HepG2 (cell line): ENCODE results near the gene FBXL12. TPM values are rescaled to one million over a fixed set of nuclear protein-coding genes. Genes with fewer than 3 reads are reported as not detected.

ENCODE experiments used
- ADNP ChIP-seq: sonication (generic); formaldehyde crosslinking; IDR thresholded peaks from 2 replicates; pipeline ENCODE4 v1.4.0; 2020; ENCODE audit warnings: missing genetic modification reagents
- GTF2F1 ChIP-seq: fragments of 150-350 bp; IDR thresholded peaks from 2 replicates; pipeline ENCODE4 v1.6.1; 2014; ENCODE audit warnings: low read length
- HNRNPLL ChIP-seq: fragments of 200-400 bp; formaldehyde crosslinking; IDR thresholded peaks from 2 replicates; pipeline ENCODE4 v1.6.1; 2017; ENCODE audit warnings: mild to moderate bottlenecking, low read depth, low read length; ENCODE audit not compliant: poor library complexity, severe bottlenecking
- HNRNPUL1 ChIP-seq: fragments of 200-400 bp; formaldehyde crosslinking; IDR thresholded peaks from 2 replicates; pipeline ENCODE4 v1.6.1; 2017; ENCODE audit warnings: low read depth, mild to moderate bottlenecking, low read length, moderate library complexity
- NR2F6 ChIP-seq, 2 experiments: IDR thresholded peaks; 2 replicates each; pipeline ENCODE4 v1.6.1; 2016; ENCODE audit warnings: antibody characterized with exemption in 1 of 2, mild to moderate bottlenecking in 1 of 2
- RBM39 ChIP-seq: fragments of 200-400 bp; formaldehyde crosslinking; IDR thresholded peaks from one replicate; pipeline ENCODE4 v1.6.1; 2018; ENCODE audit warnings: antibody characterized with exemption, mild to moderate bottlenecking, low read depth, low read length; ENCODE audit not compliant: poor library complexity, severe bottlenecking
- ZNF737 ChIP-seq: sonication (generic); formaldehyde crosslinking; IDR thresholded peaks from 2 replicates; pipeline ENCODE4 v1.5.0; 2020; ENCODE audit warnings: missing genetic modification reagents, mild to moderate bottlenecking, borderline replicate concordance
- ZNF768 ChIP-seq: sonication (generic); formaldehyde crosslinking; IDR thresholded peaks from 2 replicates; pipeline ENCODE4 v1.4.0; 2020; ENCODE audit warnings: missing genetic modification reagents
- polyA plus RNA-seq, 8 experiments: library from polyadenylated mRNA; depleted of rRNA in 3 of 8; stranded (reverse) in 7 of 8; unstranded in 1 of 8; fragments of >200 nt; fragmentation: Illumina TruSeq in 4 of 8; extraction: Trizol in 4 of 8; gene quantifications; 2 replicates each; pipeline versions ENCODE4 v1.2.1 to v1.2.3, GENCODE V29; 2011 to 2016; ENCODE audit warnings: low read depth in 4 of 8, missing spikeins in 1 of 8, mixed read lengths in 1 of 8; ENCODE audit not compliant: insufficient read depth in 1 of 8
- total RNA-seq, 5 experiments: library from RNA; depleted of rRNA; stranded (reverse); fragments of >200 nt; fragmentation: Illumina TruSeq; extraction: Trizol; gene quantifications; 2 replicates each; pipeline ENCODE4 v1.2.3, GENCODE V29; 2016; ENCODE audit warnings: low read depth in 1 of 5
- TF ChIP-seq, protein P1 (sequence below), 2 experiments: fragments of 450-650 bp in 1 of 2; sonication (generic) in 1 of 2; formaldehyde crosslinking in 1 of 2; IDR thresholded peaks; 2 replicates each; pipeline versions ENCODE4 v1.6.1 to v1.8.0; 2016 to 2022; ENCODE audit warnings: antibody characterized with exemption in 1 of 2, mild to moderate bottlenecking in 1 of 2, missing genetic modification reagents in 1 of 2
- TF ChIP-seq, protein P2 (sequence below): sonication (generic); formaldehyde crosslinking; IDR thresholded peaks from 2 replicates; pipeline ENCODE4 v1.8.0; 2022; ENCODE audit warnings: mild to moderate bottlenecking, missing genetic modification reagents, borderline replicate concordance
- TF ChIP-seq, protein P3 (sequence below): sonication (generic); formaldehyde crosslinking; IDR thresholded peaks from 2 replicates; pipeline ENCODE4 v1.4.0; 2020; ENCODE audit warnings: mild to moderate bottlenecking, low read depth, missing genetic modification reagents

Gene FBXL12
- total and polyA plus RNA-seq, 2 of the 13 experiments (the other 11 are each of a cell fraction or from before 2014, with no cell fraction given) = 20.4 to 23.1 TPM

GRCh38 chr19:9834726-9835506 is 16.0 kb upstream of the FBXL12 start, which contains the start of gene PIN1 (continued):
- TF ChIP-seq RBM39 = peak; percentile 82
- TF ChIP-seq GTF2F1 = no peak
- TF ChIP-seq, protein P1, sequence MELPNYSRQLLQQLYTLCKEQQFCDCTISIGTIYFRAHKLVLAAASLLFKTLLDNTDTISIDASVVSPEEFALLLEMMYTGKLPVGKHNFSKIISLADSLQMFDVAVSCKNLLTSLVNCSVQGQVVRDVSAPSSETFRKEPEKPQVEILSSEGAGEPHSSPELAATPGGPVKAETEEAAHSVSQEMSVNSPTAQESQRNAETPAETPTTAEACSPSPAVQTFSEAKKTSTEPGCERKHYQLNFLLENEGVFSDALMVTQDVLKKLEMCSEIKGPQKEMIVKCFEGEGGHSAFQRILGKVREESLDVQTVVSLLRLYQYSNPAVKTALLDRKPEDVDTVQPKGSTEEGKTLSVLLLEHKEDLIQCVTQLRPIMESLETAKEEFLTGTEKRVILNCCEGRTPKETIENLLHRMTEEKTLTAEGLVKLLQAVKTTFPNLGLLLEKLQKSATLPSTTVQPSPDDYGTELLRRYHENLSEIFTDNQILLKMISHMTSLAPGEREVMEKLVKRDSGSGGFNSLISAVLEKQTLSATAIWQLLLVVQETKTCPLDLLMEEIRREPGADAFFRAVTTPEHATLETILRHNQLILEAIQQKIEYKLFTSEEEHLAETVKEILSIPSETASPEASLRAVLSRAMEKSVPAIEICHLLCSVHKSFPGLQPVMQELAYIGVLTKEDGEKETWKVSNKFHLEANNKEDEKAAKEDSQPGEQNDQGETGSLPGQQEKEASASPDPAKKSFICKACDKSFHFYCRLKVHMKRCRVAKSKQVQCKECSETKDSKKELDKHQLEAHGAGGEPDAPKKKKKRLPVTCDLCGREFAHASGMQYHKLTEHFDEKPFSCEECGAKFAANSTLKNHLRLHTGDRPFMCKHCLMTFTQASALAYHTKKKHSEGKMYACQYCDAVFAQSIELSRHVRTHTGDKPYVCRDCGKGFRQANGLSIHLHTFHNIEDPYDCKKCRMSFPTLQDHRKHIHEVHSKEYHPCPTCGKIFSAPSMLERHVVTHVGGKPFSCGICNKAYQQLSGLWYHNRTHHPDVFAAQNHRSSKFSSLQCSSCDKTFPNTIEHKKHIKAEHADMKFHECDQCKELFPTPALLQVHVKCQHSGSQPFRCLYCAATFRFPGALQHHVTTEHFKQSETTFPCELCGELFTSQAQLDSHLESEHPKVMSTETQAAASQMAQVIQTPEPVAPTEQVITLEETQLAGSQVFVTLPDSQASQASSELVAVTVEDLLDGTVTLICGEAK (IDR thresholded peaks at IDR 0.05) = no peak
- TF ChIP-seq, protein P1 (CRISPR knock-in tag; IDR thresholded peaks at IDR 0.05) = no peak
- TF ChIP-seq HNRNPLL = peak; percentile 78
- no peak for TF ChIP-seq ZNF737 (CRISPR knock-in tag)
- TF ChIP-seq ZNF768 (CRISPR knock-in tag) = no peak
- TF ChIP-seq HNRNPUL1 = no peak
- TF ChIP-seq, protein P2, sequence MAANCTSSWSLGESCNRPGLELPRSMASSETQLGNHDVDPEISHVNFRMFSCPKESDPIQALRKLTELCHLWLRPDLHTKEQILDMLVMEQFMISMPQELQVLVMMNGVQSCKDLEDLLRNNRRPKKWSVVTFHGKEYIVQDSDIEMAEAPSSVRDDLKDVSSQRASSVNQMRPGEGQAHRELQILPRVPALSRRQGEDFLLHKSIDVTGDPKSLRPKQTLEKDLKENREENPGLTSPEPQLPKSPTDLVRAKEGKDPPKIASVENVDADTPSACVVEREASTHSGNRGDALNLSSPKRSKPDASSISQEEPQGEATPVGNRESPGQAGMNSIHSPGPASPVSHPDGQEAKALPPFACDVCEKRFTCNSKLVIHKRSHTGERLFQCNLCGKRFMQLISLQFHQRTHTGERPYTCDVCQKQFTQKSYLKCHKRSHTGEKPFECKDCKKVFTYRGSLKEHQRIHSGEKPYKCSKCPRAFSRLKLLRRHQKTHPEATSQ (CRISPR knock-in tag) = no peak
- no peak for TF ChIP-seq NR2F6 (IDR thresholded peaks at IDR 0.05)
- no peak for TF ChIP-seq NR2F6 (CRISPR knock-in tag; IDR thresholded peaks at IDR 0.05)
- TF ChIP-seq, protein P3, sequence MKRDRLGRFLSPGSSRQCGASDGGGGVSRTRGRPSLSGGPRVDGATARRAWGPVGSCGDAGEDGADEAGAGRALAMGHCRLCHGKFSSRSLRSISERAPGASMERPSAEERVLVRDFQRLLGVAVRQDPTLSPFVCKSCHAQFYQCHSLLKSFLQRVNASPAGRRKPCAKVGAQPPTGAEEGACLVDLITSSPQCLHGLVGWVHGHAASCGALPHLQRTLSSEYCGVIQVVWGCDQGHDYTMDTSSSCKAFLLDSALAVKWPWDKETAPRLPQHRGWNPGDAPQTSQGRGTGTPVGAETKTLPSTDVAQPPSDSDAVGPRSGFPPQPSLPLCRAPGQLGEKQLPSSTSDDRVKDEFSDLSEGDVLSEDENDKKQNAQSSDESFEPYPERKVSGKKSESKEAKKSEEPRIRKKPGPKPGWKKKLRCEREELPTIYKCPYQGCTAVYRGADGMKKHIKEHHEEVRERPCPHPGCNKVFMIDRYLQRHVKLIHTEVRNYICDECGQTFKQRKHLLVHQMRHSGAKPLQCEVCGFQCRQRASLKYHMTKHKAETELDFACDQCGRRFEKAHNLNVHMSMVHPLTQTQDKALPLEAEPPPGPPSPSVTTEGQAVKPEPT (CRISPR knock-in tag) = no peak
- no peak for TF ChIP-seq ADNP (CRISPR knock-in tag)
